ENCODE measurements around the gene DDX41. TPM values are rescaled to one million over a fixed set of nuclear protein-coding genes. Genes with fewer than 3 reads are reported as not detected.

DDX41 gene
- total and polyA plus RNA-seq, 2 of the 13 experiments (the other 11 are each of a cell fraction or from before 2014, with no cell fraction given): 62.8 to 105 TPM

DNA sequence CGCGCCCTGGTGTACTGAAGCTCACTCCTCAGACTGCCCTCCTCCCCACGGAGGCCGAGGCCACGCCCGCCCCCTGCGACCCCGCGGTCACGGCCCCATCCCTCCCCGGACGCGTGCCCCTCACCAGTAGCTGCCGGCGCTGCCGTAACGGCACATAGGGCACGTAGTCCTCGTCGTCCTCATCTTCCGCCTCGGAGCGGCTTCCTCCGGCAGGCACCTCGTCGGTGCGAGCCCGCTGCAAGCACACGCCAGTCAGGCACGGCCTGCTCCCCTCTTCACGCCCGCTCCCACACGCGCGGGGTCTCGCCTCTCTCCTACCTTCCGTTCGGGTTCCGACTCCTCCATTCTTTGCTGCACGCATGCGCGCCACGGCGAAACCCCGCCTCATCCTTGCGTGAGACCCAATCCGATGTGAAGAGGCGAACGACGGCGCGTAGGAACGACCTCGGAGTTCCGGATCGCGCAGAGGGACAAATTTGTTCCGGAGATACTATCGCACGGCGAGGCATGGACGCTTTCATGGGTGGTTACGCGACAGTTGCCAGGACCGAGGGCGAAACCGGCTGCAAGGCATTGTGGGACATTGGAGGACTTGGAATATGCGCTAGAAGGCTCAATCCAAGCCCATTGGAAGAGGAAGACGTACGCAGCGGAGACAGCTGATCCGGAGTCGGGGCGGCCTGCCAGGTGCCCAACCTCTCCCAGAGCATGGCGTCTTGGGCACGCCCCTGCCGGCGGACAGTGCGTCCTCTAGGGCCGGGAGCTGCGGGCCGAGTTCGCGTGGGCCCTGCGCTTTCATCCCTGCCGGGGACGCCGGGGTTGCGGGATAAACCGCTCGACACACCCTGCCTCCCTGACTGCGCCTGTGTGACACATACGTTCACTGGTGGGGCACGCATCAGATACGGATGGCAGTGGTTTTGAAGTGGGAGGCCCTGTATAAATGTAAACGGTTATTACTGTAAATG, at the start of gene DDX41 (continued):
- no peak for TF ChIP-seq ATF7 (IDR thresholded peaks at IDR 0.05)
- peak; percentile 31; the same call in 1 of the 2 replicates for TF ChIP-seq ATF7 (CRISPR knock-in tag; IDR thresholded peaks at IDR 0.05)
- no peak for TF ChIP-seq GZF1 (CRISPR knock-in tag; IDR thresholded peaks at IDR 0.05)
- peak; percentile 94 for TF ChIP-seq ERF (CRISPR knock-in tag; IDR thresholded peaks at IDR 0.05)
- TF ChIP-seq, protein P1, sequence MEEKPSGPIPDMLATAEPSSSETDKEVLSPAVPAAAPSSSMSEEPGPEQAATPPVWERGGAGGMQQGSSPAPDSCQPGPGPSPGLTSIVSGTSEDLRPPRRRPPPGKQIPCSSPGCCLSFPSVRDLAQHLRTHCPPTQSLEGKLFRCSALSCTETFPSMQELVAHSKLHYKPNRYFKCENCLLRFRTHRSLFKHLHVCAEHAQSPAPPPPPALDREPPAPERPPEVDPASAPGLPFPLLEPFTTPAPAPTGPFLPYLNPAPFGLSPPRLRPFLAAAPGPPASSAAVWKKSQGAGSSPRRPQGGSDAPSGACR (CRISPR knock-in tag; IDR thresholded peaks at IDR 0.05): no peak
- TF ChIP-seq SAFB2 (CRISPR knock-in tag; IDR thresholded peaks at IDR 0.05; ENCODE audit: borderline replicate concordance, low read depth): peak; percentile 38; the same call in 1 of the 2 replicates
- no peak for TF ChIP-seq TEAD2 (CRISPR knock-in tag; IDR thresholded peaks at IDR 0.05)
- 0 out of 2 replicates have a peak, but pooled peaks have one; percentile 26 for TF ChIP-seq ZNF441 (CRISPR knock-in tag; IDR thresholded peaks at IDR 0.05; ENCODE audit: borderline replicate concordance)
- TF ChIP-seq, protein P2, sequence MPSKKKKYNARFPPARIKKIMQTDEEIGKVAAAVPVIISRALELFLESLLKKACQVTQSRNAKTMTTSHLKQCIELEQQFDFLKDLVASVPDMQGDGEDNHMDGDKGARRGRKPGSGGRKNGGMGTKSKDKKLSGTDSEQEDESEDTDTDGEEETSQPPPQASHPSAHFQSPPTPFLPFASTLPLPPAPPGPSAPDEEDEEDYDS (CRISPR knock-in tag; IDR thresholded peaks at IDR 0.05): peak; percentile 91
- TF ChIP-seq FIP1L1 (IDR thresholded peaks at IDR 0.05; ENCODE audit: borderline replicate concordance, insufficient read depth, low read depth, low read length): no peak
- TF ChIP-seq ZNF775 (CRISPR knock-in tag; IDR thresholded peaks at IDR 0.05; ENCODE audit: borderline replicate concordance): no peak
- peak; percentile 91 for TF ChIP-seq ZNF556 (CRISPR knock-in tag; IDR thresholded peaks at IDR 0.05; ENCODE audit: borderline replicate concordance)
- TF ChIP-seq ZNF839 (CRISPR knock-in tag; IDR thresholded peaks at IDR 0.05; ENCODE audit: borderline replicate concordance): 0 out of 2 replicates have a peak, but pooled peaks have one; percentile 46
- peak; percentile 81 for TF ChIP-seq MED8 (CRISPR knock-in tag; IDR thresholded peaks at IDR 0.05; ENCODE audit: insufficient replicate concordance)
- TF ChIP-seq ASH2L (IDR thresholded peaks at IDR 0.05; ENCODE audit: insufficient read length, low read depth, low read length): peak; percentile 95
- TF ChIP-seq, protein P3, sequence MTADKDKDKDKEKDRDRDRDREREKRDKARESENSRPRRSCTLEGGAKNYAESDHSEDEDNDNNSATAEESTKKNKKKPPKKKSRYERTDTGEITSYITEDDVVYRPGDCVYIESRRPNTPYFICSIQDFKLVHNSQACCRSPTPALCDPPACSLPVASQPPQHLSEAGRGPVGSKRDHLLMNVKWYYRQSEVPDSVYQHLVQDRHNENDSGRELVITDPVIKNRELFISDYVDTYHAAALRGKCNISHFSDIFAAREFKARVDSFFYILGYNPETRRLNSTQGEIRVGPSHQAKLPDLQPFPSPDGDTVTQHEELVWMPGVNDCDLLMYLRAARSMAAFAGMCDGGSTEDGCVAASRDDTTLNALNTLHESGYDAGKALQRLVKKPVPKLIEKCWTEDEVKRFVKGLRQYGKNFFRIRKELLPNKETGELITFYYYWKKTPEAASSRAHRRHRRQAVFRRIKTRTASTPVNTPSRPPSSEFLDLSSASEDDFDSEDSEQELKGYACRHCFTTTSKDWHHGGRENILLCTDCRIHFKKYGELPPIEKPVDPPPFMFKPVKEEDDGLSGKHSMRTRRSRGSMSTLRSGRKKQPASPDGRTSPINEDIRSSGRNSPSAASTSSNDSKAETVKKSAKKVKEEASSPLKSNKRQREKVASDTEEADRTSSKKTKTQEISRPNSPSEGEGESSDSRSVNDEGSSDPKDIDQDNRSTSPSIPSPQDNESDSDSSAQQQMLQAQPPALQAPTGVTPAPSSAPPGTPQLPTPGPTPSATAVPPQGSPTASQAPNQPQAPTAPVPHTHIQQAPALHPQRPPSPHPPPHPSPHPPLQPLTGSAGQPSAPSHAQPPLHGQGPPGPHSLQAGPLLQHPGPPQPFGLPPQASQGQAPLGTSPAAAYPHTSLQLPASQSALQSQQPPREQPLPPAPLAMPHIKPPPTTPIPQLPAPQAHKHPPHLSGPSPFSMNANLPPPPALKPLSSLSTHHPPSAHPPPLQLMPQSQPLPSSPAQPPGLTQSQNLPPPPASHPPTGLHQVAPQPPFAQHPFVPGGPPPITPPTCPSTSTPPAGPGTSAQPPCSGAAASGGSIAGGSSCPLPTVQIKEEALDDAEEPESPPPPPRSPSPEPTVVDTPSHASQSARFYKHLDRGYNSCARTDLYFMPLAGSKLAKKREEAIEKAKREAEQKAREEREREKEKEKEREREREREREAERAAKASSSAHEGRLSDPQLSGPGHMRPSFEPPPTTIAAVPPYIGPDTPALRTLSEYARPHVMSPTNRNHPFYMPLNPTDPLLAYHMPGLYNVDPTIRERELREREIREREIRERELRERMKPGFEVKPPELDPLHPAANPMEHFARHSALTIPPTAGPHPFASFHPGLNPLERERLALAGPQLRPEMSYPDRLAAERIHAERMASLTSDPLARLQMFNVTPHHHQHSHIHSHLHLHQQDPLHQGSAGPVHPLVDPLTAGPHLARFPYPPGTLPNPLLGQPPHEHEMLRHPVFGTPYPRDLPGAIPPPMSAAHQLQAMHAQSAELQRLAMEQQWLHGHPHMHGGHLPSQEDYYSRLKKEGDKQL (CRISPR knock-in tag; IDR thresholded peaks at IDR 0.05; ENCODE audit: low read depth): peak; percentile 54; the same call in 1 of the 2 replicates
- TF ChIP-seq STAG1 (CRISPR knock-in tag; IDR thresholded peaks at IDR 0.05): peak; percentile 22; the same call in 1 of the 2 replicates
- TF ChIP-seq YEATS2 (CRISPR knock-in tag; IDR thresholded peaks at IDR 0.05; ENCODE audit: borderline replicate concordance): peak; percentile 99
- peak; percentile 92 for TF ChIP-seq DR1 (CRISPR knock-in tag; IDR thresholded peaks at IDR 0.05)
- peak; percentile 95; the same call in 1 of the 2 replicates for TF ChIP-seq SIN3A (IDR thresholded peaks at IDR 0.05; ENCODE audit: borderline replicate concordance, low read depth, low read length)
- no peak for TF ChIP-seq MAFF (IDR thresholded peaks at IDR 0.05; ENCODE audit: low read depth, low read length)
- TF ChIP-seq POLR2AphosphoS2 (IDR thresholded peaks at IDR 0.05; ENCODE audit: low read depth, low read length): peak; percentile 74; the same call in 1 of the 2 replicates
- TF ChIP-seq RARA (CRISPR knock-in tag; IDR thresholded peaks at IDR 0.05): peak; percentile 11; the same call in 1 of the 2 replicates

Data from HepG2 (cell line).